Activated CD8-positive, alpha-beta memory T cell treated with anti-CD3 and anti-CD28 coated beads, Interleukin-2, amount 50 U/mL, for 4 hours (primary cell): Measurements from ENCODE around the gene CRACDL.
A peak's percentile ranks its signal among the peaks of the same experiment; 100 is the strongest.

Experiments
- DNase-seq: peaks from one replicate; pipeline ENCODE4 v3.0.0-alpha.2; 2020

CRACDL gene

GRCh38 chr2:98849113-98849512 is 86.9 kb downstream of the CRACDL start:
- DNase-seq, result no peak

- DNase-seq, result no peak
Observed at GRCh38 chr2:98847853-98848252, 88.2 kb downstream of the CRACDL start.

GRCh38 chr2:98846041-98846440 is 90.0 kb downstream of the CRACDL start:
- DNase-seq, result no peak

- no peak for DNase-seq
Observed at GRCh38 chr2:98842136-98842535, 93.9 kb downstream of the CRACDL start.

GRCh38 chr2:98839292-98839691 is 96.7 kb downstream of the CRACDL start:
- no peak for DNase-seq

- peak; percentile 41 for DNase-seq
Observed at GRCh38 chr2:98835831-98836385, 100.1 kb downstream of the CRACDL start.

GRCh38 chr2:98833917-98834263 is 102.1 kb downstream of the CRACDL start:
- no peak for DNase-seq

GRCh38 chr2:98833172-98833916 is 102.7 kb downstream of the CRACDL start:
- no peak for DNase-seq

- no peak for DNase-seq
Observed at GRCh38 chr2:98832172-98832571, 103.9 kb downstream of the CRACDL start.

- no peak for DNase-seq
Observed at GRCh38 chr2:98830571-98831145, 105.4 kb downstream of the CRACDL start.

GRCh38 chr2:98829581-98830270 is 106.3 kb downstream of the CRACDL start:
- no peak for DNase-seq

- DNase-seq, result no peak
Observed at GRCh38 chr2:98828793-98829371, 107.1 kb downstream of the CRACDL start.

GRCh38 chr2:98828369-98828744 is 107.7 kb downstream of the CRACDL start:
- DNase-seq, result no peak

GRCh38 chr2:98827625-98828368 is 108.2 kb downstream of the CRACDL start:
- no peak for DNase-seq

- no peak for DNase-seq
Observed at GRCh38 chr2:98826856-98827255, 109.2 kb downstream of the CRACDL start.

- DNase-seq, result no peak
Observed at GRCh38 chr2:98825858-98826257, 110.2 kb downstream of the CRACDL start.

GRCh38 chr2:98825404-98825803 is 110.6 kb downstream of the CRACDL start:
- no peak for DNase-seq

GRCh38 chr2:98825020-98825350 is 111.0 kb downstream of the CRACDL start:
- no peak for DNase-seq

GRCh38 chr2:98824256-98825019 is 111.6 kb downstream of the CRACDL start:
- no peak for DNase-seq

- DNase-seq, result no peak
Observed at GRCh38 chr2:98823196-98824170, 112.5 kb downstream of the CRACDL start.
